ENCODE measurements around the gene SIVA1.

Gene SIVA1

GRCh38 chr14:104784846-104785707, 32.1 kb downstream of the SIVA1 start:
- no peak for DNase-seq (ENCODE audit: low read depth, low spot score)

DNA sequence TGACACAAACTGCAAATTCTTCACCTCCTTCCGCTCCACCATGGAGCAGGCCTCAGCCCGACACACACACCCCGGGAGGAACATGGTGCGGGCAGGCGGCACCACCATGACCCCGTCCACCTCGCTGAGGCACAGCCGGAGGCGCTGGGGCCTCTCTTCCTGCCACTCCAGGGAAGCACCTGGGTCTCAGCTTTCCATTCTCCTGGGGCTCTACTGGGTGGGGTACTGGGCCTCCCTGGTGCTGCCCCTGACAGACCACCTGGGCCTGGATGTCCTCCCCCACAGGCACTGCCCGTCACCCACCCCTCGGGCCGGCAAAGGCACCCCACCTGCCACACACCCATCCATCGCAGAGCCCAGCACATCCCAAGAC, 32.7 kb downstream of the SIVA1 start:
- DNase-seq (ENCODE audit: low read depth, low spot score), result no peak

DNA sequence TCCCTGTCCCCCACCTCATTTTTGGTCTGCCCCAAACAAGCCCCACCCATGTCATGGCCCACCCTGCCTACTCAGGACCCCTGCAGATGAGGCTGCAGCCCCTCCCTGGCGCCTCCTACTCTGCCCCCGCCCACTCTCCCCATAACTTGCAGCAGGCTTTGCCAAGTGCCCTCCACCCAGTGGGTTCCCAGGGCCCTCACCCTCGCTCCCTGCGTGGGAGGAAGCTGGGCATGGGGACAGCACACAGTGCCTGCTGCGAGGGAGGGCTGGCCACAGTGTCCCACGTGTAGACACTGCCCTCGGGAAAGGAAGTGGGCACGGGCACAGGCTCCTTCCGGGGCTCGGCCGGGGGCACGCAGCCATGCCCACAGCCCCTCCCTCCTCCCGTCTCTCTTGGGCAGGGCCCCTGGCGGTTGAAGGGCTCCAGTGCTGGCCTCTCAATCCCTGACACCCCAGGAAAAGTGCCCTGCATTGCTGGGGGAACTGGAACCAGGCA, 33.2 kb downstream of the SIVA1 start:
- no peak for DNase-seq (ENCODE audit: low read depth, low spot score)

- no peak for DNase-seq (ENCODE audit: low read depth, low spot score)
Observed at GRCh38 chr14:104786726-104787675, 34.1 kb downstream of the SIVA1 start.

DNA sequence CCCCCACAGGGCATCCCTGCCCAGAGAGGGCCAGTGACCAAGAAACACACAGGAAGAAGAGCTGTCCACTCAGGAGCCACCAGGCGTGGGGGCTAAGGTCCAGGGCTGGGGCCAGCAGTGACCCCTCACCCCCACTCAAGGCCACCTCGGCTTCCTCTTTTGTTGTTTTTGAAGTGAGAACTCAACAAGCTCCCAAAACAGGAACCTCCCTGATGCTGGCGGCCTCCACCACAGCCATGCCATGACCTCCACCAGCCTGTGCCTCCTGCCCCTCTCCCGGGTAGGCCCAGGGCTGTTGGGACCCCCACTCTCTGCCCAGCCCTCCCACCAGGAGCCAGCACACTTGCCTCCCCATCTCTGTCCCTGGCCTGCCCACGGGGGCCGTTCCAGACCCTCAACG, 34.8 kb downstream of the SIVA1 start:
- no peak for DNase-seq (ENCODE audit: low read depth, low spot score)

DNA sequence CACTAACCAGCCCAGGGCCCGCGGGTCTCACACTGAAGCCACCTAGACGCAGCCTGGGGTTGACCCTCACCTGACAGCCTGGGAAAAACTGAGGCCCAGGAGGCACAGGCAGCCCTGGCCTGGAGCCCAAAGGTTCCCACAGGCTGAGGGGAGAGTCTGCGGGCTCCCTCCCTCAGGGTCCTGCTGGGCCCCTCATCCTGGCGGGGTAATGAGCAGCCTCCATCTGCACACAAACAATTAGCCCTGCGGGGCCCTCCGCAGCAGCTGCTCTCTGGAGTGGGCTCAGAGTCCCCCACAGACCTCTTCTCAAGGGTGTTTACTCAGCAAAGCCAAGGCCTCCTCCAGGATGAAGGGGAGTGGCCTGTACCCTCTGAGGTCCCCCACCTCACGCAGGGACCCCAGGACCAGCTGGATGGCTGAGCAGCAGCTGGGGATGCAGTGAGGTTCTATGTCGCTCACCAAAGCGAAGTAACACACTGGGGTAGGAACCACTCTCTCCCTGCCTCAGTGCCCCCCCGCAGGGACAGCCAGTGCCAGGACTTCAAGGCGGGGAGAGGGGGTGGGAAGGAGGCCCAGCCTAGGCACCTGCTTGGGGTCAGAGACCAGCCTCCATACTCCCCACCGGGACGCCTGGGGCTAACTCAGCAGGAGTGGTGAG, 35.3 kb downstream of the SIVA1 start:
- DNase-seq (ENCODE audit: low read depth, low spot score), result no peak

- DNase-seq (ENCODE audit: low read depth, low spot score), result no peak
Observed at GRCh38 chr14:104788873-104789663, 36.1 kb downstream of the SIVA1 start.

DNA sequence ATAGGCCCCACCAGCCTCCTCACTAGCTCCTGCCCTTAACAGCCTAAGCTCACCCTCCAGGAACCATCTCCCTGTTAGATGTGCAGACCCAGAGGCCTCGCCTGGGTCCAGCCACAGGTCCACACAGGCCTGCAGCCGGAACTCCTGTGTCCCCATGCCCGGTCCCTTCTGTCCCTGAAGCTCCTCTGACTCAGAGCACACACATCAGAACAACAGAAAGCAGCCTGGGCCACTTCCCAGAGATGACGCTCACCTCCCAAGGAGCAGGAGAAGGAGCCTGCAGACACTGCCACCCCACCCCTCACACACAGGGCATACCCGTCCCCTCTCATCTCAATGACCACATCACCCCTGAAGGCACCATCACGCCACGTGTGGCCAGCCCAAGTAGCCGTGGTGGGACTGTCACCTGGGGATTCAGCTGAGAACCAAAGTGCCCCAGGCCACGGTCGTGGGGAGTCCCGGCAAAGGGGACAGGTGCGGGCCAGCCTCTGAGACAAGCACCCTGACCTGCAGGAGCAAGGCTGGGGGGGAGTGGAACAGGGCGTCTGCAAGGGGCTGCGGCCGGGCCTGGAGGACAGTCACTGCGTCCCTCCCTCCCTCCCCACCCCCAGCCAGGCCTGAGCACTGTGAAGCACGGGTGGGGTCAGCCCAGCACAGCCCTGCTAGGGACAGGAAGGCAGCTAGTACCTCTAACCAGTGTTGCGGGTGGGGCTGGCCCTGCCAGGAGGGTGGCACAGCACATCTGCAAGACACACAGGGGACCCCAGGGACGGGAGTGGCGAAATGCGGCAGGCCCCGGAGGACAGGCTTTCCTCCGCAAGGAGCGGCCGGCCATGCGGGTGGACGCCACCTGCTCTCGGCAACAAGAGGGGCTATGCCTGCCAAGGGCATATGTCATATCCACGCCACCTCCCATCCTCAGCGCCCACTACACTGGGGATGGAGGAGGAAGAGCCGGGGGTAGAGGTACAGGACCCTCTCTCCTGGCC, 37.1 kb downstream of the SIVA1 start:
- DNase-seq (ENCODE audit: low read depth, low spot score), result no peak

GRCh38 chr14:104791425-104791824, 38.5 kb downstream of the SIVA1 start:
- no peak for DNase-seq (ENCODE audit: low read depth, low spot score)

DNA sequence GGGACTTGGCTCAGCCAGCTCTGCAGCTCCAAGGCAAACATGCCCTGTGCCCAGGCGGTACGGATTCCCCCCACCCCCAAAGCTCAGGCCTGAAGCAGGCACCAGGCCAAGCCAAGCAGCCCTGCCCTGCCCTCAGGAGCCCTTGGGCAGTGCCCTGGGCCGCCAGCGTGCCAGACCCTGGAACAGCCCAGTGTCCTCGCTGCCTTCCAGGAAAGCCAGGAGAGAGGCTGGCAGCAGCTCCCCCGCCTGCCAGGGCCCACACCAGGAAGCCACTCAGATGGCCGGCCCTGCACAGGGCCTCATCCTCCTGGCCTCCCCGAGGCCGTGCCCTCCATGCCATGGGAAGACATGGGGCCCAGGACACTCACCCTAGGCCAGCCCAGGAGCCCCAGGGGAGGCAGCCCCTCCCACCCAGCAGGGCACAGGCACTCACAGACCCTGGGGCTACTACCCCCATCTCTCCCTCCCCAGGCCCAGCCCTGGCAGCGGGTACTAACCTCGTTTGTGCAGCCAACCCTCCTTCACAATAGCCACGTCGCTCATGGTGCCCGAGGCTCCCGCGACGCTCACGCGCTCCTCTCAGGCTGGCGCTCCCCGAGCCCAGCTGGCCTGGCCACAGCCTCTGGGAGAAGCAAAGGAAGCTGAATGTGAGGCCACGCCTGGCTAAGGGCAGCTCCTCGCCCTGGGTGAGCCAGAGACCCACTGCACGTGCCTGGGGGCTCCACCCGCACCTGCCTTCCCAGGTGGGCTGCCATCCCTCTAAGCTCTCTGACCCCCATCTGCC, 39.3 kb downstream of the SIVA1 start:
- no peak for DNase-seq (ENCODE audit: low read depth, low spot score)

GRCh38 chr14:104792945-104793702, 40.2 kb downstream of the SIVA1 start:
- peak; percentile 34 for DNase-seq (ENCODE audit: low read depth, low spot score)

DNA sequence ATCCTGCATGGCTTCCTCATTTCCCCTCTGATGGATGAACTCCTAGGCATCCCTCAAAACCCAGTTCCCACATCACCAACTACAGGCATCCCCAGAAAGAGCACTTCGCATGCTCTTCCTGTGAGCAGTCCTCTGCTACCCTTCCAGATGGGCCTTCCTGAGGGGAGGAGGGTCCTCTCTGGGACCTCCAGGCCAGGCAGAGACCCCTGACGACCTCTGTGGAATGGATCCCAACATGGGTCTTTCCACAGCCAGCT, 40.7 kb downstream of the SIVA1 start:
- no peak for DNase-seq (ENCODE audit: low read depth, low spot score)

DNA sequence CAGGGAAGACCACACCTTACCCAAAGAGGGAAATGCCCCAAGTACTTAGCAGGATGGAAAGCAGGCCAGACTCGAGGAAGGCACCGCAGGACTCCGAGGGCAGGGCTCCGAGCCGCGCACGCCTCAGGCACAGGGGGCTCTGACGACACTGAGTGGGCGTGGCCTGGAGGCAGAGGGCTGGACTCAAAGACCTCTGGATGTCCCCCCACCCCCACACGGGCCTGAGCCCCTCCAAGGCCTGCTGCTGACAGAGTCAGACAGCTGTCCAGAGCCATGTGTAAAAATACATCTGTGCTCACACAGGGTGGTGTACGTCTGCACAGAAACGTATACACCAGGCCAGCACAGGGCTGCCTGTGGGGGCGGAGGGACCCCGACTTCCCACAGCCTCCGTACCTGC, 41.2 kb downstream of the SIVA1 start:
- DNase-seq (ENCODE audit: low read depth, low spot score), result peak; percentile 93

DNA sequence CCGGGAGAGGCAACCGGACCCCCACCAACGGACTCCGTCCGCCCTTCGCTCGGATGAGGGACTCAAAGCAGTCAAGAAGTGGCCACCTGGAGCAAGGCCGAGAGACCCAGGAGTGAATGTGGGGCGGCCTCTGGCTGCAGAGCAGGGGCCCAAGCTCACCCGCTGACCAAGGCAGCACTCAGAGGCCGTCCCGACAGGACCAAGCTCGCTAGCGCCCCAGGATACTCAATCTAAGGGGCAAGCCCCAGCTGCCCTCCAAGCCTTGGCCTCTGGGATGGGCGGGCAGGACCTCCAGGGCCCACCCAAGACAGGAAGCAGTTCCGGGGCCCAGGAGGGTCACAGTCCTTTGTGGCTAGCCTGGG, 41.7 kb downstream of the SIVA1 start:
- peak; percentile 55 for DNase-seq (ENCODE audit: low read depth, low spot score)

- no peak for DNase-seq (ENCODE audit: low read depth, low spot score)
Observed at GRCh38 chr14:104794993-104795780, 42.2 kb downstream of the SIVA1 start, which contains the start of gene AKT1. Gene AKT1 (minus strand): TSS chr14:104795748. CDS start chr14:104792643, 3,105 bp downstream.

DNA sequence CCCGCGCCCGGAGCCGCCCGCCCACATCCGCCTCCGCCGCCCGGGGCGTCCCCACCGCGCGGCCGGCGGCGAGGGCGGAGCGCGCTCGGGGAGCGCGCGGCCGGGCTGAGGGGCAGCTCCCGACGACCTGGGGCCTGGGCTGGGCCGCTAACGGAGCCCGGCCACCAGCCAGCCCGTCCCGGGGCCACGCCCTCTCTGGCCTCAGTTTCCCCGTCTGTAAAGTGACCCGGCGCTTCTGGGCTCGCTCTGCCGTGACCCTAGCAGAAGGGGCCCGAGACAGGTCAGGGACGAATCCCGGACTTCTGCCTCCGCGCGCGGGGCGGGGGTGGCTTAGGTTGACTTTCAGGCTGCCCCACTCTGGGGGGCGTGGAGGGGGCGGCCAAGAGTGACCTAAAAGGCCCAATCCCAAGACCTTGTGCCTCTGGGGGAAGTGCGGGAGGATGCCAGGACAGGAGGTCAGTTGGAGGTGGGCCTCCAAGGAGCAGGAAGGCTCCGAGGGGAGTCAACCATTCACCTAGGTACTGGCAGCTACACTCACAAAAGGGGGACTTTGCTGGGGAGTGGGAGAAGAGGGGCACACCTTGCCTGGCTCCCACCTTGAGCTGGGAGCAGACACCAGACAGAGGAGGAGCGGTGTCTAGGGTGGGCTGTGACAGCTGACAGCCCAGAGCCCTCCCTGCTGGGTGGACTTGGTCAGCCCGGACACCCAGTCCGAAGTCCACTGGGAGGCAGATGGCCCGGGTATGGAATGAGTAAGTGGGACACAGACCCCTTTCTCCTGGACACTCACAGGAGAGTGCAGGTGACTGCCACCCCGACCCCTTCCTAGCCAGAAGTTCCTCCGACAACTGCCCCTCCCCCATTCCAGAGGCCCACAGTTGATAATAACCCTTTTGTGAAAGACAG, 43.1 kb downstream of the SIVA1 start:
- DNase-seq (ENCODE audit: low read depth, low spot score), result no peak

- no peak for DNase-seq (ENCODE audit: low read depth, low spot score)
Observed at GRCh38 chr14:104796687-104797081, 43.7 kb downstream of the SIVA1 start.

Measured in ELF-1 (cell line).